Measurements from ENCODE around the gene TNNT2.

DNA sequence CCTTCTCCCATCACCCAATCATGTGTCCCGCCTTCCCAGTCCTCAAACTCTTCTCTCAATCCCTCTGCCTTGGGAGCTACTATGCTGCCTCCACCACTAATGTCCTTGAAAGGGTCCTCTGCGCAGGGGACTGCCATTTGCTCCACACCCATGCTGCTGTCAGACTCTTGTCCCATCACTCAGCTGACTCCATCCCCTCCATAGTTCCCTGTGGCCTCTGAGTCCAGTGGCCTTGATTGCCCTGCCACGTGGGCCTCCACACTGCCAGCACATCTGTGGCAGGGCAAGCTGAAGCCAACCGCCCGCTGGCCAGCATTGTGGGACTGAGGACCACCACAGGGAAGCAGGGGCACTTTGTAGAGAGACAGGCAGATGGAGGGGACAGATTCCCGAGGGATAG, 1.3 kb upstream of the TNNT2 start:
- TF ChIP-seq OSR1 (CRISPR knock-in tag; IDR thresholded peaks at IDR 0.05): no peak
- no peak for TF ChIP-seq ZNF8 (CRISPR knock-in tag; IDR thresholded peaks at IDR 0.05)
- no peak for TF ChIP-seq BACH2 (CRISPR knock-in tag; IDR thresholded peaks at IDR 0.05; ENCODE audit: borderline replicate concordance)
- TF ChIP-seq, protein P1, sequence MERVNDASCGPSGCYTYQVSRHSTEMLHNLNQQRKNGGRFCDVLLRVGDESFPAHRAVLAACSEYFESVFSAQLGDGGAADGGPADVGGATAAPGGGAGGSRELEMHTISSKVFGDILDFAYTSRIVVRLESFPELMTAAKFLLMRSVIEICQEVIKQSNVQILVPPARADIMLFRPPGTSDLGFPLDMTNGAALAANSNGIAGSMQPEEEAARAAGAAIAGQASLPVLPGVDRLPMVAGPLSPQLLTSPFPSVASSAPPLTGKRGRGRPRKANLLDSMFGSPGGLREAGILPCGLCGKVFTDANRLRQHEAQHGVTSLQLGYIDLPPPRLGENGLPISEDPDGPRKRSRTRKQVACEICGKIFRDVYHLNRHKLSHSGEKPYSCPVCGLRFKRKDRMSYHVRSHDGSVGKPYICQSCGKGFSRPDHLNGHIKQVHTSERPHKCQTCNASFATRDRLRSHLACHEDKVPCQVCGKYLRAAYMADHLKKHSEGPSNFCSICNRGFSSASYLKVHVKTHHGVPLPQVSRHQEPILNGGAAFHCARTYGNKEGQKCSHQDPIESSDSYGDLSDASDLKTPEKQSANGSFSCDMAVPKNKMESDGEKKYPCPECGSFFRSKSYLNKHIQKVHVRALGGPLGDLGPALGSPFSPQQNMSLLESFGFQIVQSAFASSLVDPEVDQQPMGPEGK (CRISPR knock-in tag; IDR thresholded peaks at IDR 0.05; ENCODE audit: borderline replicate concordance): no peak
- TF ChIP-seq ISL1 (CRISPR knock-in tag; IDR thresholded peaks at IDR 0.05): no peak
- no peak for TF ChIP-seq ZNF70 (CRISPR knock-in tag; IDR thresholded peaks at IDR 0.05)
- no peak for TF ChIP-seq RARB (CRISPR knock-in tag; IDR thresholded peaks at IDR 0.05)
- no peak for TF ChIP-seq ZC3H10 (CRISPR knock-in tag; IDR thresholded peaks at IDR 0.05)
- TF ChIP-seq GLIS3 (CRISPR knock-in tag; IDR thresholded peaks at IDR 0.05): no peak
- no peak for TF ChIP-seq ZFP30 (CRISPR knock-in tag; IDR thresholded peaks at IDR 0.05)
- no peak for TF ChIP-seq SNAI2 (CRISPR knock-in tag; IDR thresholded peaks at IDR 0.05)
- TF ChIP-seq, protein P2, sequence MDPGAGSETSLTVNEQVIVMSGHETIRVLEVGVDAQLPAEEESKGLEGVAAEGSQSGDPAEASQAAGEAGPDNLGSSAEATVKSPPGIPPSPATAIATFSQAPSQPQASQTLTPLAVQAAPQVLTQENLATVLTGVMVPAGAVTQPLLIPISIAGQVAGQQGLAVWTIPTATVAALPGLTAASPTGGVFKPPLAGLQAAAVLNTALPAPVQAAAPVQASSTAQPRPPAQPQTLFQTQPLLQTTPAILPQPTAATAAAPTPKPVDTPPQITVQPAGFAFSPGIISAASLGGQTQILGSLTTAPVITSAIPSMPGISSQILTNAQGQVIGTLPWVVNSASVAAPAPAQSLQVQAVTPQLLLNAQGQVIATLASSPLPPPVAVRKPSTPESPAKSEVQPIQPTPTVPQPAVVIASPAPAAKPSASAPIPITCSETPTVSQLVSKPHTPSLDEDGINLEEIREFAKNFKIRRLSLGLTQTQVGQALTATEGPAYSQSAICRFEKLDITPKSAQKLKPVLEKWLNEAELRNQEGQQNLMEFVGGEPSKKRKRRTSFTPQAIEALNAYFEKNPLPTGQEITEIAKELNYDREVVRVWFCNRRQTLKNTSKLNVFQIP (CRISPR knock-in tag; IDR thresholded peaks at IDR 0.05; ENCODE audit: borderline replicate concordance, low read depth): no peak
- TF ChIP-seq TOX (CRISPR knock-in tag; IDR thresholded peaks at IDR 0.05; ENCODE audit: borderline replicate concordance): no peak
